Mucosa of rectum (tissue), 2 donors: Measurements from ENCODE around the gene TMEM121B.
A peak's percentile ranks its signal among the peaks of the same experiment; 100 is the strongest.

Source experiments
- H3K27ac ChIP-seq, 2 donors: one replicate each; pipeline ENCODE4 v1.7.0; 2013; ENCODE audit warnings: inconsistent platforms in 2 of 2, low read depth in 2 of 2, low read length in 2 of 2
- H3K27me3 ChIP-seq, 2 donors: one replicate each; pipeline ENCODE4 v1.7.0; 2013; ENCODE audit warnings: low read length in 2 of 2; ENCODE audit not compliant: control insufficient read depth in 2 of 2, insufficient read depth in 2 of 2
- H3K36me3 ChIP-seq, 2 donors: one replicate each; pipeline ENCODE4 v1.7.0; 2013; ENCODE audit warnings: low read length in 2 of 2; ENCODE audit not compliant: control insufficient read depth in 2 of 2, insufficient read depth in 2 of 2
- H3K4me1 ChIP-seq, 2 donors: one replicate each; pipeline ENCODE4 v1.7.0; 2013; ENCODE audit warnings: low read length in 2 of 2, mild to moderate bottlenecking in 1 of 2; ENCODE audit not compliant: control insufficient read depth in 2 of 2, insufficient read depth in 2 of 2
- H3K4me3 ChIP-seq, 2 donors: one replicate each; pipeline ENCODE4 v1.7.0; 2013; ENCODE audit warnings: low read length in 2 of 2
- H3K9ac ChIP-seq, 2 donors: one replicate each; pipeline ENCODE4 v1.7.0; 2013; ENCODE audit warnings: low read length in 2 of 2, low read depth in 1 of 2, mild to moderate bottlenecking in 1 of 2
- H3K9me3 ChIP-seq, 2 donors: one replicate each; pipeline ENCODE4 v1.7.0; 2013; ENCODE audit warnings: low read length in 2 of 2; ENCODE audit not compliant: control insufficient read depth in 2 of 2
- donor health status: healthy.
- donor health status: Normal muscosa, but diverticular disease.

The TMEM121B gene

GRCh38 chr22:17084554-17085276 is 36.4 kb downstream of the TMEM121B start, which contains the start of gene IL17RA:
IL17RA (plus strand) TSS chr22:17085000; CDS start chr22:17085092, 92 bp downstream.
- Histone ChIP-seq H3K9ac (peak within 1 kb of the TSS; percentile 74 to 97), H3K4me3 (peak within 1 kb of the TSS; percentile 77 to 93), H3K9me3 (no peaks in the 10 kb centered on the region), H3K27me3 (no peaks in the 10 kb centered on the region), H3K4me1 (peaks cover 6 to 10% of the 10 kb centered on the region in 2 donors), H3K27ac (peak within 1 kb of the TSS; percentile 89 to 90), H3K36me3 (no peaks in the 10 kb centered on the region)

- H3K4me3 ChIP-seq: peak overlapping the region; percentile 77 to 93
- H3K27me3 ChIP-seq: no peaks in the 10 kb centered on the region
- peak overlapping the region in 1 of 2 donors; percentile 90 for H3K27ac ChIP-seq
- peak overlapping the region; percentile 61 to 97 for H3K9ac ChIP-seq
- H3K36me3 ChIP-seq: no peaks in the 10 kb centered on the region
- peaks cover 6 to 10% of the 10 kb centered on the region in 2 donors for H3K4me1 ChIP-seq
- no peaks in the 10 kb centered on the region for H3K9me3 ChIP-seq
Observed at GRCh38 chr22:17083811-17084441, 37.2 kb downstream of the TMEM121B start.

DNA sequence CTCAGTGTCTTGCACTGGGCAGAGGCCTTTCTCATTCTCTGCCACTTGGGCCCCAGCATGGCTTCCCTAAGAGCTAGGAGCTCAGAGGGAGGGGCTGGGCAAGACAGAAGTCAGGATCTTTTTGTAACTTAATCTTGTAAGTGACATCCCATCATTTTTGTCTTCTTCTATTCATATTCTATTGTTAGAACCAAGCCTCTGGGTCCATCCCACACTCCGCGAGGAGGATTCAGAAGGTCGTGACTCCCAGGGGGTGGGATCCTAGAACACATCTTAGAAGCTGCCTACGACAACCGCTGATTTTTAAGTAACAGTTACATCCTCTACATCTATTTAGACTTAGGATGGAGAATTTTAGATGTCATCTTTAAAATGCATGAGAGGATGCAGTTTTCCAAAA is 37.9 kb downstream of the TMEM121B start:
- no peaks in the 10 kb centered on the region for H3K36me3 ChIP-seq
- no peaks in the 10 kb centered on the region for H3K27me3 ChIP-seq
- peaks cover 6 to 10% of the 10 kb centered on the region in 2 donors for H3K4me1 ChIP-seq
- no peaks in the 10 kb centered on the region for H3K9me3 ChIP-seq
- no peak overlapping the region for H3K9ac ChIP-seq
- H3K27ac ChIP-seq: no peak overlapping the region
- no peak overlapping the region for H3K4me3 ChIP-seq

DNA sequence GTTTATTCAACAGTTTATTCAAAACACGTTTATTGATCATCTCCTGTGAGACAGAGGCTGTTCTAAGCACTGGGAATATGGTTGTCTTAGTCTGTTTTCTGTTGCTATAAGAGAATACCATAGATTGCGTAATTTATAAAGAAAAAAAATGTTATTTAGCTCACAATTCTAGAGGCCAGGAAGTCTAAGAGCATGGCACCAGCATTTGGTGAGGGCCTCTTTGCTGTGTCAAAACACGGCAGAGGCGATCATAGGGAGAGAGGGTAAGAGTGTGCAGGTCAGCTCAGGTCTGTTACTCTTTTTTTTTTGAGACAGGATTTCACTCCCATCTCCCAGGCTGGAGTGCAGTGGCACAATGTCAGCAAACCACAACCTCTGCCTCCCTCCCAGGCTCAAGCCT is 41.6 kb downstream of the TMEM121B start:
- Histone ChIP-seq H3K4me1 (peaks cover 0 to 3% of the 10 kb centered on the region in 2 donors), H3K27me3 (no peaks in the 10 kb centered on the region), H3K9ac (no peak overlapping the region), H3K4me3 (no peak overlapping the region), H3K36me3 (no peaks in the 10 kb centered on the region), H3K9me3 (no peaks in the 10 kb centered on the region), H3K27ac (no peak overlapping the region)

DNA sequence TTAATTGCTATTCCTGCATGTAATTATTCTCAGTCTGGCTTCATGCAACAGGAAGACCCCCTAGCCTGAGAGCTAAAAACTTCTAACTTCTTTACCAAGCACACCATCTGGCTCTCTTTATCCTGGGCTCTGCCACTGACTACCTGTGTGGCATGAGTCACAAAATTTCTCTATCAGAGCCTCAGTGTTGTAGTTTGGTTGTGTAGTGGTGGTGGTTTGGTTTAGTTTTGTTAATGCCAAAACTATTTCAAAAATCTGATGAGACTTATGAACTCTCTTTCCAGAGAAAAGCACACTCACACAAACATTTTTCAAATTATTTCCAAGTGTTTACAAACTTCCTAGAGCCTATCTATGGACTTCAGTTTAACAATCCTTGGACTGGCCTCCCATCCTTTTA is 43.9 kb downstream of the TMEM121B start:
- Histone ChIP-seq H3K27me3 (no peaks in the 10 kb centered on the region), H3K9me3 (no peaks in the 10 kb centered on the region), H3K4me3 (no peak overlapping the region), H3K27ac (no peak overlapping the region), H3K4me1 (no peaks in the 10 kb centered on the region), H3K36me3 (no peaks in the 10 kb centered on the region), H3K9ac (no peak overlapping the region)

- Histone ChIP-seq H3K4me1 (no peaks in the 10 kb centered on the region), H3K36me3 (no peaks in the 10 kb centered on the region), H3K9me3 (no peaks in the 10 kb centered on the region), H3K4me3 (no peak overlapping the region), H3K27me3 (no peaks in the 10 kb centered on the region), H3K9ac (no peak overlapping the region), H3K27ac (no peak overlapping the region)
Observed at GRCh38 chr22:17074648-17075002, 46.5 kb downstream of the TMEM121B start.

DNA sequence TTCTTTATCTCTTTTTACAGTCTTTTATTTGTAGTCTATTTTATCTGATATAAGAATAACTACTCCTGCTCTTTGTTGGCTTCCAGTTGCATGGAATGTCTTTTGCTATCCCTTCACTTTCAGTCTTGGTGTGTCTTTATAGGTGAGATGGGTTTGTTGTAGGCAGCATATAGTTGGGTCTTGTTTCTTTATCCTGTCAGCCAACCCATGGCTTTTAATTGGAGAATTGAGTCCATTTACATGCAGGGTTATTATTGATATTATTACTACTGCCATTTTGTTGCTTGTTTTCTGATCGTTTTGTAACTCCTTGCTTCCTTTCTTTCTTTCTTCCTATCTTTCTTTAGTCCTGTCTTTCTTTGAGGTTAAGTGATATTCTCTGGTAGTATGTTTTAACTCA is 48.3 kb downstream of the TMEM121B start:
- H3K4me3 ChIP-seq: no peak overlapping the region
- no peak overlapping the region for H3K9ac ChIP-seq
- no peaks in the 10 kb centered on the region for H3K9me3 ChIP-seq
- no peaks in the 10 kb centered on the region for H3K4me1 ChIP-seq
- no peak overlapping the region for H3K27ac ChIP-seq
- no peaks in the 10 kb centered on the region for H3K27me3 ChIP-seq
- no peaks in the 10 kb centered on the region for H3K36me3 ChIP-seq
